ENCODE data around the gene CPLX4.

CPLX4 gene

GRCh38 chr18:59249199-59249774 is 69.2 kb downstream of the CPLX4 start:
- TF ChIP-seq CTCF (IDR thresholded peaks at IDR 0.05) (peak; percentile 77), ZFX (IDR thresholded peaks at IDR 0.05; ENCODE audit: borderline replicate concordance) (no peak)
- no peak overlapping the region for H3K27ac ChIP-seq

- no peak overlapping the region for H3K27ac ChIP-seq
These were observed 71.7 kb downstream of the CPLX4 start for GRCh38 chr18:59246796-59247195.

More at GRCh38 chr18:59246796-59247195, 71.7 kb downstream of the CPLX4 start:
- TF ChIP-seq CTCF (IDR thresholded peaks at IDR 0.05): no peak
- TF ChIP-seq ZFX (IDR thresholded peaks at IDR 0.05; ENCODE audit: borderline replicate concordance): no peak
